CD4-positive, alpha-beta T cell treated with Interleukin-10 for 1 hour (primary cell): Measurements from ENCODE around the gene UBE4B.
"Not testable (repeated sequence)": the region's sequence is repeated elsewhere in the genome, so short reads cannot be mapped to it uniquely, and the experiment has no call there.

ENCODE experiments used
- DNase-seq: peaks from one replicate; pipeline ENCODE4 v3.0.0-alpha.2; 2020

UBE4B gene

GRCh38 chr1:10045480-10046355 is 13.0 kb downstream of the UBE4B start:
- no peak for DNase-seq

GRCh38 chr1:10046356-10047085 is 13.8 kb downstream of the UBE4B start:
- no peak for DNase-seq

- DNase-seq = no peak
These were observed 15.8 kb downstream of the UBE4B start for GRCh38 chr1:10048601-10049000.

- DNase-seq = no peak
These were observed 17.9 kb downstream of the UBE4B start for GRCh38 chr1:10050611-10051010.

- DNase-seq = no peak
These were observed 18.9 kb downstream of the UBE4B start for GRCh38 chr1:10051656-10052055.

GRCh38 chr1:10052347-10052746 is 19.6 kb downstream of the UBE4B start:
- DNase-seq = no peak

GRCh38 chr1:10054465-10054864 is 21.7 kb downstream of the UBE4B start:
- no peak for DNase-seq

- DNase-seq = no peak
These were observed 23.8 kb downstream of the UBE4B start for GRCh38 chr1:10056599-10056987.

- DNase-seq = no peak
These were observed 24.6 kb downstream of the UBE4B start for GRCh38 chr1:10057343-10057742.

GRCh38 chr1:10057796-10058195 is 25.0 kb downstream of the UBE4B start:
- DNase-seq = no peak

GRCh38 chr1:10059342-10059718 is 26.6 kb downstream of the UBE4B start:
- DNase-seq = no peak

GRCh38 chr1:10060311-10061100 is 27.7 kb downstream of the UBE4B start:
- no peak for DNase-seq

- DNase-seq = no peak
These were observed 28.5 kb downstream of the UBE4B start for GRCh38 chr1:10061276-10061675.

- DNase-seq = no peak
These were observed 31.1 kb downstream of the UBE4B start for GRCh38 chr1:10063878-10064277.

GRCh38 chr1:10064416-10065343 is 31.9 kb downstream of the UBE4B start:
- DNase-seq = no peak

GRCh38 chr1:10065344-10065685 is 32.6 kb downstream of the UBE4B start:
- DNase-seq = no peak

- no peak for DNase-seq
These were observed 33.0 kb downstream of the UBE4B start for GRCh38 chr1:10065760-10066159.

- DNase-seq = no peak
These were observed 36.0 kb downstream of the UBE4B start for GRCh38 chr1:10068605-10069294.

GRCh38 chr1:10070206-10070605 is 37.4 kb downstream of the UBE4B start:
- no peak for DNase-seq

GRCh38 chr1:10071640-10072039 is 38.9 kb downstream of the UBE4B start:
- DNase-seq = no peak

GRCh38 chr1:10073371-10073770 is 40.6 kb downstream of the UBE4B start:
- not testable (repeated sequence) for DNase-seq
